Fibroblast of lung (primary cell): ENCODE results near the gene MYO7A.

Source experiments
- CTCF ChIP-seq, 2 donors: IDR thresholded peaks in 1 of 2; conservative IDR thresholded peaks in 1 of 2; 1 replicate in 1 of 2; 2 replicates in 1 of 2; pipeline ENCODE4 v1.5.1; 2011 to 2012; ENCODE audit warnings: low read length in 2 of 2, control low read depth in 1 of 2, inconsistent platforms in 1 of 2, low read depth in 1 of 2, mild to moderate bottlenecking in 1 of 2
- EZH2 ChIP-seq: IDR thresholded peaks from 2 replicates; pipeline ENCODE4 v1.5.1; 2012; ENCODE audit warnings: low read length, control low read depth, mild to moderate bottlenecking; ENCODE audit errors: missing control alignments

GRCh38 chr11:77182542-77183430 is 54.7 kb downstream of the MYO7A start:
- TF ChIP-seq CTCF (conservative IDR thresholded peaks at IDR 0.05 in 1 of 2, IDR thresholded peaks at IDR 0.05 in 1 of 2; ENCODE audit: low read depth in 1 of 2, low read length in 2 of 2) (no peak), EZH2 (no peak)
